RWPE1 (cell line): ENCODE measurements around the gene MBNL1.
A peak's percentile ranks its signal among the peaks of the same experiment; 100 is the strongest.

Experiments
- CTCF ChIA-PET: fragments of 350-600 bp; sonication (Branson Sonifier 250); formaldehyde crosslinking; extraction: SDS; loops from one replicate; lab custom pipeline; 2021; lab: Yijun Ruan, JAX
- POLR2A ChIA-PET: fragments of 400-600 bp; formaldehyde crosslinking; extraction: SDS; loops from one replicate; lab custom pipeline; 2020; ENCODE audit warnings: antibody characterized with exemption; ENCODE audit not compliant: low non-redundant PET; lab: Yijun Ruan, JAX
- DNase-seq: peaks from one replicate; pipeline ENCODE4 v3.0.0; 2012; ENCODE audit warnings: low spot score
- H3K27ac ChIP-seq: fragments of 450-650 bp; 2 replicates; pipeline ENCODE4 v1.5.1; 2017
- TF ChIP-seq, protein P1 (sequence below): fragments of 450-650 bp; conservative IDR thresholded peaks from 2 replicates; pipeline ENCODE4 v1.5.1; 2017; ENCODE audit warnings: low read depth, mild to moderate bottlenecking

The MBNL1 gene

GRCh38 chr3:152355744-152356665 lies 87.3 kb downstream of the MBNL1 start:
- TF ChIP-seq, protein P1, sequence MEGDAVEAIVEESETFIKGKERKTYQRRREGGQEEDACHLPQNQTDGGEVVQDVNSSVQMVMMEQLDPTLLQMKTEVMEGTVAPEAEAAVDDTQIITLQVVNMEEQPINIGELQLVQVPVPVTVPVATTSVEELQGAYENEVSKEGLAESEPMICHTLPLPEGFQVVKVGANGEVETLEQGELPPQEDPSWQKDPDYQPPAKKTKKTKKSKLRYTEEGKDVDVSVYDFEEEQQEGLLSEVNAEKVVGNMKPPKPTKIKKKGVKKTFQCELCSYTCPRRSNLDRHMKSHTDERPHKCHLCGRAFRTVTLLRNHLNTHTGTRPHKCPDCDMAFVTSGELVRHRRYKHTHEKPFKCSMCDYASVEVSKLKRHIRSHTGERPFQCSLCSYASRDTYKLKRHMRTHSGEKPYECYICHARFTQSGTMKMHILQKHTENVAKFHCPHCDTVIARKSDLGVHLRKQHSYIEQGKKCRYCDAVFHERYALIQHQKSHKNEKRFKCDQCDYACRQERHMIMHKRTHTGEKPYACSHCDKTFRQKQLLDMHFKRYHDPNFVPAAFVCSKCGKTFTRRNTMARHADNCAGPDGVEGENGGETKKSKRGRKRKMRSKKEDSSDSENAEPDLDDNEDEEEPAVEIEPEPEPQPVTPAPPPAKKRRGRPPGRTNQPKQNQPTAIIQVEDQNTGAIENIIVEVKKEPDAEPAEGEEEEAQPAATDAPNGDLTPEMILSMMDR = no peak
- no peak for DNase-seq
- H3K27ac ChIP-seq = no peak overlapping the region
- CTCF ChIA-PET = interaction anchor here (0.6 to 0.7 kb wide), 2 partner anchors 229 to 330 kb away, joined by 3 to 6 read pairs; no protein-coding TSS in a partner anchor
- POLR2A ChIA-PET = no interaction called here

GRCh38 chr3:152356870-152357276 lies 88.1 kb downstream of the MBNL1 start:
- CTCF ChIA-PET = interaction anchor here (0.6 to 0.7 kb wide), 3 partner anchors 144 to 330 kb away, joined by 3 to 6 read pairs (median 3); no protein-coding TSS in a partner anchor
- no peak for DNase-seq
- POLR2A ChIA-PET = no interaction called here
- TF ChIP-seq, protein P1 = no peak
- H3K27ac ChIP-seq = no peak overlapping the region

GRCh38 chr3:152357587-152357986 lies 88.9 kb downstream of the MBNL1 start:
- CTCF ChIA-PET = no interaction called here
- no peak for DNase-seq
- TF ChIP-seq, protein P1 = no peak
- no peak overlapping the region for H3K27ac ChIP-seq
- POLR2A ChIA-PET = no interaction called here

- H3K27ac ChIP-seq = no peak overlapping the region
- ChIA-PET CTCF (interaction anchor here (0.7 kb wide), 1 partner anchor 853 kb away, joined by 3 read pairs; no protein-coding TSS in a partner anchor), POLR2A (interaction anchor here (0.5 kb wide), 1 partner anchor 94 kb away, joined by 5 read pairs; no protein-coding TSS in a partner anchor)
- TF ChIP-seq, protein P1 = no peak
- peak; percentile 46 for DNase-seq
Measured at GRCh38 chr3:152359385-152360248, 90.9 kb downstream of the MBNL1 start.

GRCh38 chr3:152360302-152360701 lies 91.6 kb downstream of the MBNL1 start:
- TF ChIP-seq, protein P1 = no peak
- no peak for DNase-seq
- ChIA-PET CTCF (interaction anchor here (0.7 kb wide), 1 partner anchor 852 kb away, joined by 3 read pairs; no protein-coding TSS in a partner anchor), POLR2A (interaction anchor here (0.5 kb wide), 1 partner anchor 95 kb away, joined by 5 read pairs; no protein-coding TSS in a partner anchor)
- H3K27ac ChIP-seq = no peak overlapping the region

DNA sequence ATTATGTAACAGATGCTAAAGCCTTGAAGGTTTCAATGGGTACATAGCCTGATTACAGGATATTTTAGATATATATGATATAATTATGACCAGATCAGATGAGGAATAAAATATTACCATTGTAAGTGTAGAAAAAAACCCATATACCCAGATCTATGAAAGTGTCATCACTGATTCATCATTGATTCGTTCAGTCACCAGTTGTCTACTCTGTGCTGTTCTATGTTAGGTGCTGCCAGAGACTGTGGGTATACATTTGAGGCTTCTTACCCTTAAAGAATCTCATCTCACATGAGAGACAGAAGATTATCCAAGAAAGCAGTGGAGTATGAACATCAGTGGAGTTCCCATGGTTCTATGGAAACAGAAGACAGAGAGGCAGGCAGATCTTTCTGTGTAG lies 92.2 kb downstream of the MBNL1 start:
- DNase-seq = no peak
- CTCF ChIA-PET = no interaction called here
- POLR2A ChIA-PET = no interaction called here
- TF ChIP-seq, protein P1 = no peak
- no peak overlapping the region for H3K27ac ChIP-seq
